HG03064 (cell line): ENCODE measurements around the gene PIAS2.
"Not testable (repeated sequence)": the region's sequence is repeated elsewhere in the genome, so short reads cannot be mapped to it uniquely, and the experiment has no call there.

Experiments used
- ATAC-seq: cut with Tn5 transposase; IDR thresholded peaks from one replicate; pipeline ENCODE4 v1.9.1; 2021; ENCODE audit warnings: low read depth; ENCODE audit not compliant: unreplicated experiment

The PIAS2 gene

GRCh38 chr18:46833899-46834298 lies 83.4 kb downstream of the PIAS2 start:
- no peak for ATAC-seq

- ATAC-seq: no peak
Observed at GRCh38 chr18:46832849-46833248, 84.5 kb downstream of the PIAS2 start.

- not testable (repeated sequence) for ATAC-seq
Observed at GRCh38 chr18:46832422-46832821, 84.9 kb downstream of the PIAS2 start.

GRCh38 chr18:46831434-46831833 lies 85.9 kb downstream of the PIAS2 start:
- no peak for ATAC-seq

GRCh38 chr18:46830633-46831032 lies 86.7 kb downstream of the PIAS2 start:
- no peak for ATAC-seq

- ATAC-seq: no peak
Observed at GRCh38 chr18:46829947-46830346, 87.4 kb downstream of the PIAS2 start.

GRCh38 chr18:46829531-46829930 lies 87.8 kb downstream of the PIAS2 start:
- no peak for ATAC-seq

GRCh38 chr18:46821856-46822711 lies 95.2 kb downstream of the PIAS2 start:
- no peak for ATAC-seq

GRCh38 chr18:46820863-46821262 lies 96.4 kb downstream of the PIAS2 start:
- ATAC-seq: no peak

- ATAC-seq: no peak
Observed at GRCh38 chr18:46815661-46816060, 101.6 kb downstream of the PIAS2 start.

GRCh38 chr18:46814399-46814798 lies 102.9 kb downstream of the PIAS2 start:
- no peak for ATAC-seq

- ATAC-seq: no peak
Observed at GRCh38 chr18:46812311-46812710, 105.0 kb downstream of the PIAS2 start.

- no peak for ATAC-seq
Observed at GRCh38 chr18:46810481-46811000, 106.8 kb downstream of the PIAS2 start.

- ATAC-seq: no peak
Observed at GRCh38 chr18:46809145-46809544, 108.2 kb downstream of the PIAS2 start.

- not testable (repeated sequence) for ATAC-seq
Observed at GRCh38 chr18:46795945-46796344, 121.4 kb downstream of the PIAS2 start.

GRCh38 chr18:46794607-46795006 lies 122.7 kb downstream of the PIAS2 start:
- no peak for ATAC-seq

- ATAC-seq: no peak
Observed at GRCh38 chr18:46793565-46793964, 123.7 kb downstream of the PIAS2 start.

- no peak for ATAC-seq
Observed at GRCh38 chr18:46789088-46789487, 128.2 kb downstream of the PIAS2 start.

- no peak for ATAC-seq
Observed at GRCh38 chr18:46787674-46788073, 129.6 kb downstream of the PIAS2 start.

GRCh38 chr18:46772357-46772756 lies 144.9 kb downstream of the PIAS2 start:
- no peak for ATAC-seq

GRCh38 chr18:46771141-46771540 lies 146.2 kb downstream of the PIAS2 start:
- ATAC-seq: no peak

- no peak for ATAC-seq
Observed at GRCh38 chr18:46770708-46771107, 146.6 kb downstream of the PIAS2 start.
